ENCODE results near the gene SLC2A13. TPM values are rescaled to one million over a fixed set of nuclear protein-coding genes. Genes with fewer than 3 reads are reported as not detected.

SLC2A13 gene
- total RNA-seq, 6 donors from 2014 or later: 9.9 to 25.9 (median 16.0) TPM

GRCh38 chr12:40142001-40142744, 36.3 kb upstream of the SLC2A13 start:
- TF ChIP-seq EP300 (IDR thresholded peaks at IDR 0.05): no peak
- TF ChIP-seq CTCF (IDR thresholded peaks at IDR 0.05): no peak
- no peak for TF ChIP-seq POLR2AphosphoS5 (IDR thresholded peaks at IDR 0.05)
- TF ChIP-seq POLR2A (IDR thresholded peaks at IDR 0.05): no peak
- ATAC-seq (ENCODE audit: low FRiP score in 2 of 2) (no peak), DNase-seq (no peak)
- no peaks in the 10 kb centered on the region for H3K27me3 ChIP-seq
- H3K9me3 ChIP-seq: no peaks in the 10 kb centered on the region
- WGBS, 2 donors: 64% methylated on average over 4 of the region's 4 CpGs
- H3K4me1 ChIP-seq: peaks cover 0 to 4% (median 0%) of the 10 kb centered on the region in 4 donors
- no peak overlapping the region for H3K4me3 ChIP-seq
- no peaks in the 10 kb centered on the region for H3K36me3 ChIP-seq
- no peak overlapping the region for H3K27ac ChIP-seq

- no peak overlapping the region for H3K27ac ChIP-seq
- no peaks in the 10 kb centered on the region for H3K9me3 ChIP-seq
- no peak overlapping the region for H3K4me3 ChIP-seq
- H3K36me3 ChIP-seq: no peaks in the 10 kb centered on the region
- TF ChIP-seq EP300 (IDR thresholded peaks at IDR 0.05) (no peak), POLR2A (IDR thresholded peaks at IDR 0.05) (no peak), CTCF (IDR thresholded peaks at IDR 0.05) (no peak), POLR2AphosphoS5 (IDR thresholded peaks at IDR 0.05) (no peak)
- H3K27me3 ChIP-seq: no peaks in the 10 kb centered on the region
- H3K4me1 ChIP-seq: no peaks in the 10 kb centered on the region
- DNase-seq (no peak), ATAC-seq (ENCODE audit: low FRiP score in 2 of 2) (no peak)
- WGBS, 2 donors: 74% methylated on average over 2 of the region's 2 CpGs
These were observed 32.6 kb upstream of the SLC2A13 start for GRCh38 chr12:40138526-40138925.

GRCh38 chr12:40137252-40137651, 31.4 kb upstream of the SLC2A13 start:
- H3K9me3 ChIP-seq: no peaks in the 10 kb centered on the region
- H3K27ac ChIP-seq: no peak overlapping the region
- no peaks in the 10 kb centered on the region for H3K36me3 ChIP-seq
- no peak overlapping the region for H3K4me3 ChIP-seq
- WGBS, 2 donors: 25 to 30% methylated on average over 3 of the region's 3 CpGs
- DNase-seq: peak in 1 of 2 donors; percentile 23
- H3K4me1 ChIP-seq: no peaks in the 10 kb centered on the region
- TF ChIP-seq POLR2A (IDR thresholded peaks at IDR 0.05): no peak
- no peak for TF ChIP-seq POLR2AphosphoS5 (IDR thresholded peaks at IDR 0.05)
- TF ChIP-seq CTCF (IDR thresholded peaks at IDR 0.05): no peak
- no peak for TF ChIP-seq EP300 (IDR thresholded peaks at IDR 0.05)
- H3K27me3 ChIP-seq: no peaks in the 10 kb centered on the region
- peak in 1 of 2 donors; percentile 66 for ATAC-seq (ENCODE audit: low FRiP score in 2 of 2)

GRCh38 chr12:40127408-40127807, 21.5 kb upstream of the SLC2A13 start:
- H3K4me3 ChIP-seq: no peak overlapping the region
- no peaks in the 10 kb centered on the region for H3K4me1 ChIP-seq
- TF ChIP-seq POLR2AphosphoS5 (IDR thresholded peaks at IDR 0.05): no peak
- TF ChIP-seq EP300 (IDR thresholded peaks at IDR 0.05): no peak
- TF ChIP-seq POLR2A (IDR thresholded peaks at IDR 0.05): no peak
- TF ChIP-seq CTCF (IDR thresholded peaks at IDR 0.05): no peak
- no peak for ATAC-seq (ENCODE audit: low FRiP score in 2 of 2)
- H3K36me3 ChIP-seq: no peaks in the 10 kb centered on the region
- DNase-seq: no peak
- H3K9me3 ChIP-seq: no peaks in the 10 kb centered on the region
- H3K27me3 ChIP-seq: no peaks in the 10 kb centered on the region
- no peak overlapping the region for H3K27ac ChIP-seq

GRCh38 chr12:40123496-40123895, 17.6 kb upstream of the SLC2A13 start:
- no peaks in the 10 kb centered on the region for H3K4me1 ChIP-seq
- TF ChIP-seq EP300 (IDR thresholded peaks at IDR 0.05): no peak
- TF ChIP-seq POLR2AphosphoS5 (IDR thresholded peaks at IDR 0.05): no peak
- no peak for TF ChIP-seq POLR2A (IDR thresholded peaks at IDR 0.05)
- no peak for TF ChIP-seq CTCF (IDR thresholded peaks at IDR 0.05)
- H3K9me3 ChIP-seq: no peaks in the 10 kb centered on the region
- no peaks in the 10 kb centered on the region for H3K36me3 ChIP-seq
- ATAC-seq (ENCODE audit: low FRiP score in 2 of 2) (no peak), DNase-seq (no peak)
- H3K4me3 ChIP-seq: no peak overlapping the region
- no peaks in the 10 kb centered on the region for H3K27me3 ChIP-seq
- WGBS, 2 donors: 96 to 98% methylated on average over 1 of the region's 1 CpG
- no peak overlapping the region for H3K27ac ChIP-seq

Measured in upper lobe of left lung (tissue), 6 donors.